Measurements from ENCODE around the gene BTAF1. TPM values are rescaled to one million over a fixed set of nuclear protein-coding genes. Genes with fewer than 3 reads are reported as not detected.

BTAF1 gene
- total and polyA plus RNA-seq, 7 donors: 4.5 to 14.7 (median 9.8) TPM

- Histone ChIP-seq H3K9me3 (no peaks in the 10 kb centered on the region), H3K27me3 (ENCODE audit: insufficient read depth in 3 of 3, low read length in 2 of 3) (no peaks in the 10 kb centered on the region), H3K4me3 (no peak overlapping the region), H3K36me3 (ENCODE audit: insufficient read depth in 1 of 2, low read depth in 1 of 2) (peaks cover 6 to 35% of the 10 kb centered on the region in 2 donors), H3K4me1 (peaks cover 26% of the 10 kb centered on the region), H3K27ac (no peak overlapping the region)
- no peak for ATAC-seq
- intact Hi-C loops (cut with DNase I): no loop called here
- TF ChIP-seq CTCF (IDR thresholded peaks at IDR 0.05): no peak
- WGBS, 3 donors: 57 to 74% (median 59%) methylated on average over 3 of the region's 3 CpGs
- DNase-seq: no peak
Measured at GRCh38 chr10:91931526-91932190, 8.1 kb downstream of the BTAF1 start.

GRCh38 chr10:91932737-91933136 is 9.2 kb downstream of the BTAF1 start:
- no peak for ATAC-seq
- H3K9me3 ChIP-seq: no peaks in the 10 kb centered on the region
- TF ChIP-seq CTCF (IDR thresholded peaks at IDR 0.05): no peak
- intact Hi-C loops (cut with DNase I): no loop called here
- H3K27ac ChIP-seq: no peak overlapping the region
- H3K27me3 ChIP-seq (ENCODE audit: insufficient read depth in 3 of 3, low read length in 2 of 3): no peaks in the 10 kb centered on the region
- WGBS, 3 donors: 85 to 96% (median 96%) methylated on average over 1 of the region's 1 CpG
- H3K4me3 ChIP-seq: no peak overlapping the region
- H3K36me3 ChIP-seq (ENCODE audit: insufficient read depth in 1 of 2, low read depth in 1 of 2): peaks cover 8 to 46% of the 10 kb centered on the region in 2 donors
- H3K4me1 ChIP-seq: peaks cover 24% of the 10 kb centered on the region
- no peak for DNase-seq

GRCh38 chr10:91935886-91936285 is 12.3 kb downstream of the BTAF1 start:
- ATAC-seq (no peak), DNase-seq (no peak)
- WGBS, 3 donors: 93 to 95% (median 93%) methylated on average over 2 of the region's 2 CpGs
- no peak for TF ChIP-seq CTCF (IDR thresholded peaks at IDR 0.05)
- Histone ChIP-seq H3K27me3 (ENCODE audit: insufficient read depth in 3 of 3, low read length in 2 of 3) (no peaks in the 10 kb centered on the region), H3K36me3 (ENCODE audit: insufficient read depth in 1 of 2, low read depth in 1 of 2) (peaks cover 8 to 48% of the 10 kb centered on the region in 2 donors), H3K9me3 (no peaks in the 10 kb centered on the region), H3K27ac (no peak overlapping the region), H3K4me3 (no peak overlapping the region), H3K4me1 (peaks cover 3% of the 10 kb centered on the region)
- intact Hi-C loops (cut with DNase I): no loop called here

GRCh38 chr10:91939653-91940052 is 16.1 kb downstream of the BTAF1 start:
- no peak for ATAC-seq
- intact Hi-C loops (cut with DNase I): no loop called here
- no peak overlapping the region for H3K4me3 ChIP-seq
- no peaks in the 10 kb centered on the region for H3K9me3 ChIP-seq
- no peaks in the 10 kb centered on the region for H3K4me1 ChIP-seq
- H3K36me3 ChIP-seq (ENCODE audit: insufficient read depth in 1 of 2, low read depth in 1 of 2): peaks cover 10 to 61% of the 10 kb centered on the region in 2 donors
- no peaks in the 10 kb centered on the region for H3K27me3 ChIP-seq (ENCODE audit: insufficient read depth in 3 of 3, low read length in 2 of 3)
- no peak overlapping the region for H3K27ac ChIP-seq
- WGBS, 3 donors: 95 to 99% (median 97%) methylated on average over 4 of the region's 4 CpGs
- no peak for TF ChIP-seq CTCF (IDR thresholded peaks at IDR 0.05)
- DNase-seq: no peak

- intact Hi-C loops (cut with DNase I): no loop called here
- ATAC-seq (no peak), DNase-seq (no peak)
- Histone ChIP-seq H3K4me1 (no peaks in the 10 kb centered on the region), H3K9me3 (no peaks in the 10 kb centered on the region), H3K36me3 (ENCODE audit: insufficient read depth in 1 of 2, low read depth in 1 of 2) (peaks cover 8 to 61% of the 10 kb centered on the region in 2 donors), H3K27ac (no peak overlapping the region), H3K27me3 (ENCODE audit: insufficient read depth in 3 of 3, low read length in 2 of 3) (no peaks in the 10 kb centered on the region), H3K4me3 (no peak overlapping the region)
- TF ChIP-seq CTCF (IDR thresholded peaks at IDR 0.05): no peak
- WGBS, 3 donors: 88 to 92% (median 90%) methylated on average over 1 of the region's 1 CpG
Measured at GRCh38 chr10:91941426-91941825, 17.9 kb downstream of the BTAF1 start.
